CD4-positive, alpha-beta T cell treated with Interleukin-15 for 4 hours (primary cell): ENCODE data around the gene ZNF14.
"Not testable (repeated sequence)": the region's sequence is repeated elsewhere in the genome, so short reads cannot be mapped to it uniquely, and the experiment has no call there.

Experiments
- DNase-seq: peaks from one replicate; pipeline ENCODE4 v3.0.0-alpha.2; 2020; ENCODE audit warnings: low spot score

ZNF14 gene

GRCh38 chr19:19687090-19687489 is 45.8 kb downstream of the ZNF14 start:
- no peak for DNase-seq

- DNase-seq, result no peak
Observed at GRCh38 chr19:19686580-19686979, 46.3 kb downstream of the ZNF14 start.

GRCh38 chr19:19686119-19686518 is 46.8 kb downstream of the ZNF14 start:
- not testable (repeated sequence) for DNase-seq

GRCh38 chr19:19679176-19680073 is 53.5 kb downstream of the ZNF14 start:
- no peak for DNase-seq

GRCh38 chr19:19677579-19677978 is 55.3 kb downstream of the ZNF14 start:
- no peak for DNase-seq

GRCh38 chr19:19674315-19674714 is 58.6 kb downstream of the ZNF14 start:
- DNase-seq, result no peak

GRCh38 chr19:19672816-19673215 is 60.1 kb downstream of the ZNF14 start:
- DNase-seq, result no peak

GRCh38 chr19:19670070-19670551 is 62.8 kb downstream of the ZNF14 start:
- DNase-seq, result peak; percentile 30

GRCh38 chr19:19668230-19669012 is 64.5 kb downstream of the ZNF14 start, which contains the start of gene ZNF101:
Gene ZNF101, plus strand, starts transcription at chr19:19668839. Its CDS starts 125 bp downstream, at chr19:19668964.
- peak; percentile 95 for DNase-seq

GRCh38 chr19:19665420-19665948 is 67.4 kb downstream of the ZNF14 start:
- not testable (repeated sequence) for DNase-seq

- peak; percentile 97 for DNase-seq
Observed at GRCh38 chr19:19663256-19664120, 69.4 kb downstream of the ZNF14 start, which contains the start of gene ATP13A1. Gene ATP13A1, minus strand, starts transcription at chr19:19663676. Its CDS starts 10 bp downstream, at chr19:19663666.

- no peak for DNase-seq
Observed at GRCh38 chr19:19662871-19663255, 70.0 kb downstream of the ZNF14 start.

GRCh38 chr19:19662344-19662743 is 70.6 kb downstream of the ZNF14 start:
- DNase-seq, result no peak

- peak; percentile 41 for DNase-seq
Observed at GRCh38 chr19:19661675-19662251, 71.1 kb downstream of the ZNF14 start.

GRCh38 chr19:19661141-19661674 is 71.7 kb downstream of the ZNF14 start:
- DNase-seq, result no peak
